Measurements from ENCODE around the gene PIK3R4. TPM values are rescaled to one million over a fixed set of nuclear protein-coding genes. Genes with fewer than 3 reads are reported as not detected.
A peak's percentile ranks its signal among the peaks of the same experiment; 100 is the strongest.

The PIK3R4 gene
- total RNA-seq, 1 donor: 27.7 TPM

DNA sequence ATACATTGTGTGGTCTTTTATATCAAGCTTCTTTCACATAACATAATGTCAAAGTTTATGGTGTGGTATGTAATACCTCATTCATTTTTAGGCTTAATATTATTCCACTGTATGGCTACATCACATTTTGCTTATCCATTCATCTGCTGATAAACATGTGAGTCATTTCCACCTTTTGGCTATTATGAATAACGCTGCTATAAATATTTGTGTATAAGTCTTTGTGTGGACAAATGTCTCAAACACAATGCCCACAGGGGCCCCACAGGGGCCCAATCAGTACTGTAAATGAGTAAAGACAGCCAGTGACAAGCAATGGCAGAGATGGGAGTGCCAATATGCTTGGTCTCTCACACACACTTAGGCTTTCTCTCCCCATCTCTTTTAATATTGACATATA is 54.2 kb downstream of the PIK3R4 start:
- DNase-seq (ENCODE audit: low read depth in 2 of 3, low spot score in 2 of 3): no peak

DNA sequence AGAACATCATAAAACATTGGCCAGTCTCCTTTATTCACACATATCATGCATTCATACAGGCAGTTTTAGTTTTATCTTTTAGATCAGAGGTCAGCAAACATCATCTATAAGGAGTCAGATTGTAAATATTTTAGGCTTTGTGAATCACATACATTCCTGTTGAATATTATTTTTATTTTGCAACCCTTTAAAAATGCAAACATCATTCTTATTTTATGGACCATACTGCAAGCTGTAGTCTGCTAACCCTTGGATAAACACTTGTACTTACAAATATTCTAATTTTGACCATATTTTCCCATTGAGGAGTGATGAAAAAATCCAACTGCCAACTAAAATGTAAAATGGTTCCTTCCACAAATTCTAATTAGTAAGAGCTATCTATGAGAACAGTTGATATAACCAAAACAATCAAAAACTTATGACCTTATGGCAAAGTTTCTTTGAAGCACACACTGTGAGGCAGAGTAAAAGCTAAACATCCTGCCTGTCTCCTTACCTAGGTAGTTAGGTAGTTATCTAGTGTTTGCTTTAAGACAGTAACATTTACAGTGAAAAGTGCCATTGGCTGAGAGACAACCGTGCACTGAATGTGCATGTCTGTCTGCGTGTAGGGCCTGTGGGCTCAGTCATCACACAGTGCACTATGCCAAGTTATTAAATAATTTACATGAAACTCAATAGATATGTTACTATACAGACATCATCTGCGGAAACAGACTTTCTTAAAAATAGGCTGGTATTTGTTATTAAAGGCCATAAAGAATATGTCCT is 57.7 kb downstream of the PIK3R4 start:
- no peak for DNase-seq (ENCODE audit: low read depth in 2 of 3, low spot score in 2 of 3)

DNA sequence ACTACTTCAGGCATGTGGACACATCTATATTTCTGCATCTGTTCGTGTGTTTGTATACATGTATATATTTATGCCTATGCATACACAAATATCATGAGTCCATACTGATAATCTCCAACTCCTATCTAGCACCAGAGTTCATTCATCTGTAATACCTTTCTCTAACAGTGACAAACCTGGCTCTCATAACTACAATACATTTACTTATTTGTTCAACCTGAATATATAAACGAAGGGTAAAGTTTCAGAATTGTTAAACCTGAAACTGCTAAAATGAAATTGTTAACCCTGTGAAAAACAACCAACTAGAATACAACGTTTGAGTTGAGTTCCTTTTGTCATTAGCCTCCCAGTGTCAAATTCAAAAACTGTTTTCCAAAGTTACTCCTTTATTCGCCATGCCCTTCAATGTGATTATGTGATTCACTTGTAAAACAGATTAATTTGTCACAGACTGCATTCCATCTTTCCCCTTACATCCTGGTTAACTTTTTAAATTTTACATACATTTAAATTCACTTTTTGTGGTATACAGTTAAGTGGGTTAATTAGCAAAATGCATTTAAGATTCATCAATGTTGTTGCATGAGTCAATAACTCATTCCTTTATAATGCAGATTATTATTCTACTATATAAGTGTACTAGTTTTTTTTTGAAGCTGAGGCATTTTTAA is 58.5 kb downstream of the PIK3R4 start:
- DNase-seq (ENCODE audit: low read depth in 2 of 3, low spot score in 2 of 3): no peak

DNA sequence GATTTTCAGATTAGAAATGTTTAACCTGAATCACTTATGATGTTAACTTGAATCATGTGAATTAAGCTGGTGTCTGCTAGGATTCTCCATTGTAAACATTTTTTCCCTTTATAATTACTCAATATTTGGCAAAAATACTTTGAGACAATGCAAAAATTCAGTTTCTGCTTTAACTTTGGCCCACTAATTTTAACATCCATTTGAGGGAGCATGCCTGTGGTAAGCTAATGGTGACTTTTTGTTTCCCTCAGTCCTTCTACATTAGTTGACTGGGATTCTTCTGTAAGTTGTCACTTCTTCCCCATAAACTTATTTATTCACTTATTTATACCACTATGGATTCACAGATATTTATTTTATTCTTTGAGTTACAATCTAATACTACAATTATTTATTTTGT is 59.3 kb downstream of the PIK3R4 start:
- no peak for DNase-seq (ENCODE audit: low read depth in 2 of 3, low spot score in 2 of 3)

DNA sequence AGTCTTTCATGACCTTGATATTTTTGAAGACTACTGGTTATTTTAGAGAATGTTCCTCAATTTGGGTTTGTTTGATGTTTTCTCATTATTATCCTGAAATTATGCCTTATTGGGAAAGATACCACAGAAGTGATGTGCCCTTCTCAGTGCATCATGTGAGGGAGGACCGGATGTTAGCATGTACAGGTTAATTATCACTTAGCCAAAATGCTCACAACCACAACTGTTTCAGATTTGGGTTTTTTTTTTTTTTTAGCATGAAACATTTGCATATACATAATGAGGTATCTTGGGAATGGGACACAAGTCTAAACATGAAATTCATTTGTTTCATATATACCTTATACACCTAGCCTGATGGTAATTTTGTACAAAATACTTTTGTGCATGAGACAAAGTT is 59.8 kb downstream of the PIK3R4 start:
- DNase-seq (ENCODE audit: low read depth in 2 of 3, low spot score in 2 of 3): no peak

DNA sequence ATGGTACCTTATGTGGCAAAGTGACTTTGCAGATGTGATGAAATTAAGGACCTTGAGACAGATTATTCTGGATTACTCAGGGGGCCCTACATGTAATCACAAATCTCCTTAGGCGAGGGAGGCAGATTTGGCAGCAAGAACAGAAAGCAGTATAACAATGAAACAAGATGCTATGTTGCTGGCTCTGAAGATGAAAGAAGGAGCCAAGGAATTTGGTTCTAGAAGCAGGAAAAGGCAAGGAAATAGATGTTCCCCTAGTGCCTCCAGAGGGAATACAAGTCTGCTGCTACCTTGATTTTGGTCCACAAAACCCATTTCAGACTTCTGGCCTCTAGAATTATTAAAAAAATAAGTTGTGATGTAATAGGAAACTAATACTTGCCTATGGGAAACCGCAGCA is 64.5 kb downstream of the PIK3R4 start:
- DNase-seq (ENCODE audit: low read depth in 2 of 3, low spot score in 2 of 3): no peak

DNA sequence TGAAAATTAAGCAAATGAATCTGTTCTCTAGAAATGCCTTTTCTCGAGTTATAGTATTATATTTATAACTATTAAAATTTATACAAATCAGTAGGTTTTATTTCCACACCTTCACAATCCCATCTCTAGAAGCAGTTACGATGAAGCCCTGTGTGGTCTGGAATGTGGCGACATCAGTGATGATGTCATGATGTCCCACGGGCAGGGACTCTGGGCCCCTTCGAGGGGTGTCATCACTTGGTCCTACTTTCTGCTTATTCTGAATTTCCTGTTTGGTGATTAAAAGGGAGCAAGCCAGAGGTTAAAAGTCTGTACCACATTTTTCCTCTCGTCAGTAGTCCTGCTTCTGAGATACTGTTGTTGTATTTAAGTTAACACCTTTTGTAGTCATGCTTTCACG is 67.4 kb downstream of the PIK3R4 start:
- DNase-seq (ENCODE audit: low read depth in 2 of 3, low spot score in 2 of 3): no peak

DNA sequence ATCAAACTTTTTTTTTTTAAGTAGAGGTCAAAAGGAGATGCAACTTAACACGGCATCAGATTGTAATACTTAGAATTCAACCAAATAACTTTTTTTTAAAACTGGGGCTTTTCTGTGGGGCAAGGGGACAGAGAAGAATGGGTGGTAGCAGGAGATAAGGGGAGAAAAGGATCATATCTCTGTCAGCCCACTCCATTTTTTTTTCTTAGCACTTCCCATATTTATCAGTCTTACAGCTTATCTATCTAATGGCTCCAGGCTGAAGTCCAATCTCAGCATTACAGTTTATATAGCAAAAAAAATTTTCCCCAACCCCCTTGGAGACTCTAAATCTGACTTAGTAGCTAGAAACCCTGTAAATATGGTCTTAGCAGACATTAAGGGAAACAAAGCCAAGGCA is 69.3 kb downstream of the PIK3R4 start:
- peak in 2 of 3 donors; percentile 19 to 39 for DNase-seq (ENCODE audit: low read depth in 2 of 3, low spot score in 2 of 3)

DNA sequence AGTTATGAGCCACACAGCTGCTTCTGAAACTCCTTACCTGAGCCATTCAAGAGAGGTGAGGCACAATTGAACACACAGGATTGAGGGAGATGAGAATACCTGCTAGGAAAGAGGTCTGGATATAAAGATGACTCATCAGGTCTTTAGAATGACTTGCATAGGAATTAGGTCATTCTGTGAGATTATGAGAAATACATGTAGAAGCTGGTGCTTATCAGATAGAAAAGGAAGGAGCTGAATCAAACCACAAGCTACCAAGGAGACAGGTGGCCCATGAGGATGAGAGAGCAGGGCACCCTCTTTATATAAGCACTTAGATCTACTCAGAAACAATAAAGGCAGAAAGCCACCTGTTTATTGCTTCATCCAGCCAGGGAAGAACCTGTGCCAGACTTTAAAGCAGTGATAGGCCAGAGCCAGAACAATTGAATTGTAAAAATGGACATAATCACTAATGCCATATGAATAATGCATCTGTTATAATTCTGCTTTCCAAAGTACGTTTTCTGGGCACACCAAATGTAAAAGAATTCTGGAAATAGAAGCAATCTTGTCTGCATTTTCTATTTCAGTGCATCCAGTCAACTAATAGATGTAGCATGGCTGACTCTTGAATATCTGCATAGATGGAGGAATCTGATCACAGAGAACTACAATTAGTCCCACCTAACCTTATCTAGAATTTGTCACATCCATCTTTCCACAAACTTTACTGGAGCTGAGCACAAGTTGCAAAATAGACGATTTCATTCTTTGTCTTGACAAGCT is 74.9 kb downstream of the PIK3R4 start:
- DNase-seq (ENCODE audit: low read depth in 2 of 3, low spot score in 2 of 3): peak in 1 of 3 donors; percentile 11

DNA sequence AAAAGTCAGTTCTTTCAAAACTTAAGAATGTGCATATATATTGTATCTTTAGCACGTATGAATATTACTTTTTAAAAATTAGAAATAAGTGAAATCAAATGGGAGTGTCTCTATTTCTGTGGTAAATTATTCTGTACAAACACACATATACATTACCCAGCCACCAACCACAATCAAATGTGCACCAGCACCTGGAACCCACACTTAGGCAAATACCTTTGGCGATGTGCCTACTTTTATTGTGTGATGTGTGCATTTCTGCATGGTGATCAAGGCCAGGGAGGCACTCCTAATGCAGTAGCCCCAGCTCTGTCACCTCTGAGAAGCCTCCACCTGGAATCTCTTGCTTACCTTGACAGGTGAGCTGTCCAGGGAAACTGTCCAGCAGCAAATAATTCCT is 76.9 kb downstream of the PIK3R4 start:
- DNase-seq (ENCODE audit: low read depth in 2 of 3, low spot score in 2 of 3): no peak

DNA sequence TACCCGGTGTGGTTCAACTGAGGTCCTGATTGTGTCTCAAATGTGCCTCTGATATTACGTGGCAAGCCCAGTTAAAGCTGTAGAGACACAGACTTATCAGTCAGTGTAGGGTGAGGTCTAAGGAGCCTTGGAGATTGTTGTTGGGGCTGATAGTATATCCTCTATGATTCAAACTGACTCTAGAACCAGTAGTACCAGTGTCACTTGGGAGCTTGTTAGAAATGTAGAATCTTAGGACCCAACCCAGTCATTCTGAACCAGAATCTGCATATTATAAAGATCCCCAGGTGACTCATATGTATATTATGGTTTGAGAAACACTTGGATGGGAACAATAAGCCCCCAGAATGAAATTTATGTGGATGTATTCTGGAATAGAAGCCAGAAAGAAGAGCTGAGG is 83.5 kb downstream of the PIK3R4 start:
- DNase-seq (ENCODE audit: low read depth in 2 of 3, low spot score in 2 of 3): no peak

DNA sequence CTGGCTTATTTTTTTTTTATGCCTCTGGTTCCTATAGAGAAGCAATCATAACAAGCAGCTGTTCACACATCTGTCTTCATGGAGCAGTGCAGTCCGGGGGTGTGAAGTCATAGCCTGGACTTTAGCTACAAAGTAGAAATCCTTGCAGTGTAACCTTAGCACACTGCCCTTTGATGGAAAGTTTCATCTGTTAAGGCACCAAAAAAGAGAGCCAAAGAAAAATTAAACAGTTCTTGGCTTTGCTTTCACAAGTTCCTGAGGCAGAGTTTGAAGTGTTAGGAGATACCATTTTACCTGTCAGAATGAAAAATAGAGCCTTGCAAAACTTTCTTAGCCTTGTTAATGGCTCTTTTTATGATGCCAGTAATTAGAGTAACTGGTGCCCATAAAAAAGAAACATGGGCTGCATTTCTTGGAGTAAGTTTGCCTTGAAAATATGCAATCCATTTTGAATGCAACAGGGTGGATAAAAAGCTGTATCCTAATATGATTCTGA is 84.1 kb downstream of the PIK3R4 start:
- no peak for DNase-seq (ENCODE audit: low read depth in 2 of 3, low spot score in 2 of 3)

DNA sequence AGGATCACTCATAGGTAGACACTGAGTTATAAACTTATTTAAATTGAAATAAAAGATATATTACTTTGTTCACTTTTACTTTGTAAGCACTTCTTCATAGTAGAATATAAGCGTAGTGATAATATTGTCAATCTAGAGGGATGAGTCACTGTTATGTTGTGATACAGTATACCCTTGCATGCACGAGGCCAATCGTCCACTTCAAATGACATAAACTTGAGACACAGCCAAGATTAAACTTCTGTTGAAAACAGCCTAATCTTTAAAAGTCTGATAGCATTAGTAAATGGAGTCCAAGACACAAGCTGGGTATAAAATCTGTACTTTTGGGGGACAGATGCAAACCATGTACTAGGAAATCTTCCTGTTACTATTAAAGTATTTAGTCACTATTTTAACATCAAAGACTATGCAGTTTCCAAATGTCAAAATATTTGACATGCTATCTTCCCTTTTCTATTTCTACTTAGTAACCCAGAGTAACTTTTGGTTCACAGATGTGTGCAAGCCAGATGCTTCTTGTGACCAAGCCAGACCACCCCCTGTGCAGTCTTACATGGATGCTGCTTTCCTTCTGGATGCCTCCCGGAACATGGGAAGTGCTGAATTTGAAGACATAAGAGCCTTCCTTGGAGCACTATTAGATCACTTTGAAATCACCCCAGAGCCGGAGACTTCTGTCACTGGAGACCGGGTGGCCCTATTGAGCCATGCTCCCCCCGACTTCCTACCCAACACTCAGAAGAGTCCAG is 85.3 kb downstream of the PIK3R4 start:
- no peak for DNase-seq (ENCODE audit: low read depth in 2 of 3, low spot score in 2 of 3)

DNA sequence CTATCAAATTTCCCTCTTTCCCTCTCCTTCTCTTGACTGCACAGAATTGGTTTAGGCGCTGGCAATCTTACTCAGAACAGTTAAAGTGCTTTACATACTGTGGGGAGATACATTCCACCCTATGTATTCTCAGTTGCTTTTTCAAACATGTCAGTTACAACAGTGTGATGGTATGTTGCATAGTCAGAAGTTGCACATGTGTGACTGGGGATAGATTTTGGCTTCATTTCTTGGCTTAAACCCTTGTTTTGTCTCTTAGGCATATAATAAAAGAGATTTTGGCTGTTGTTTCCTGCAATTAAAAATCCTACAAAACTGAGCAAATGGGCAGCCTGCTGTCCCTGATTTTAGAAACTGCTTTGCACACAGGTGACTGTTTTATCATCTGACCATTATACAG is 86.7 kb downstream of the PIK3R4 start:
- no peak for DNase-seq (ENCODE audit: low read depth in 2 of 3, low spot score in 2 of 3)

DNA sequence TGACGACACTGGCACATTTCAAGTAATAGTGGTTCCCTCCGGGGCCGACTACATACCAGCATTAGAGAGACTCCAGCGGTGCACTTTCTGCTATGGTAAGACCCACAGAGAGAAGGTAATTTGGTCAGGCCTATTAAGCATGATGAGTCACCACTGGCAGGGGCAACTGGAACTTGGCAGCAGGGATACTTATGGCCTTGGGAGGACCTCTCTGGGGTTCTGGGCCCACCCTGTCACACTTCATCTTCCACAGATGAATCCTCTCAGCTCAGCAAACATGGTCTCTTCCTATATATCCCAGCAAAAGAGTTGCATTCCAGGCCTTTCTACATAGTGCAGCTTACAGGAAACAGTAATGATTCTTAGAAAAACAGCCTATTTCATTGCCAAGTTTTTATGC is 88.0 kb downstream of the PIK3R4 start:
- no peak for DNase-seq (ENCODE audit: low read depth in 2 of 3, low spot score in 2 of 3)

DNA sequence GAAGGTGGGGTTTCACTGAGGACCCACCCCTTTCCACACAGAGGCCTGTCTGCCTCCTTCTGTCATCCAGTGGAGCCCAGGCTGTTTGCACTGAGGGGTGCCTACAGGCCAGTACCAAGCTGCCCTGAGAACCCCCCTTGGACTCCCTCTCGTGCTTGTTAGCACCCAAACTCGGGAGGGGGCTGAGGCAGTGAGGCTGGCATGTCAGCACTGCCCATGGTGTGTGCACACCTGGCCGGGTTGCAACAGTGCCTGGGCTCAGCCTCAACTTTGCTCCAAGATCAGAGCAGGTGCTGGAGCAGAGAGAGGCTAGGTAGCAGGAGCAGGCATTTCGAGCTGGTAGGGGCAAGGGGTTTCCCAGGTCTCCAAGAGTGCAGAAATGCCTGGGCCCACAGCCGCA is 90.0 kb downstream of the PIK3R4 start:
- no peak for DNase-seq (ENCODE audit: low read depth in 2 of 3, low spot score in 2 of 3)

DNA sequence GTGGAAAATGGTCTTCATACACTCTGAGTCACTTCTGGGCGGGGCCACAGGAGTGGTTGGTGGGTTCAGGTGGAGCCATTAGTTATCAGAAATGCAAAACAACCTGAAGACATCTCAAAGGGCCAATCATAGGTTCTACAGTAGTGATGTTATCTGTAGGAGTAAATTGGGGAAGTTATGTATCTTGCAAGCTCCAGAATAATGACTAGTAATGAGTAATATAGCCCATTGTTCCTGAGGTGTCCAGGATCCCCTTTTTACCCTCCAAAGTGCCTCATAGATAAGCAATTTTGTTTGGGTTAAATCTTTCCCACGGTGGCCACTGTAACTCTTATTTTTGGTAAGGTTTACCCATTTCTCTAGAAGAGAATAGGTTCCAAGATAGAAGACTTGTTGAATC is 91.7 kb downstream of the PIK3R4 start:
- DNase-seq (ENCODE audit: low read depth in 2 of 3, low spot score in 2 of 3): no peak

DNA sequence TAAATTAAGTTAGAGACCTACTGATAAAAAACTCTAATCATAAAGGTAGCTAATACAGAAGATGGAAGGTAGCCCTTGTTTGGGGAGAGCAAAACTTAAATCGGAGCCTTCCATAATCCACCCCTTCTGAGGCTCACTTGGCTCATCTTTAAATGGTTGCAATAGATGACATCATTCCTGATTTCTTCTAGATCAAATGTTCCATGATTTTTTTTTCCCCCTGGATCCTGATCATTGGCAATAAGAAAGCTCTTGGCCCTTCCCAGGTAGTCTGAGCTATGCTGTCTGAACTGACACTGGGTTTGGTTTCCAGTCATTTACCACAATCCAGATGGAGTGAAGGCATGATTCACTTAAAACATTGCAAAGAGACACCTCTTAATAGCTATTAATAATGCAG is 92.5 kb downstream of the PIK3R4 start:
- no peak for DNase-seq (ENCODE audit: low read depth in 2 of 3, low spot score in 2 of 3)

DNA sequence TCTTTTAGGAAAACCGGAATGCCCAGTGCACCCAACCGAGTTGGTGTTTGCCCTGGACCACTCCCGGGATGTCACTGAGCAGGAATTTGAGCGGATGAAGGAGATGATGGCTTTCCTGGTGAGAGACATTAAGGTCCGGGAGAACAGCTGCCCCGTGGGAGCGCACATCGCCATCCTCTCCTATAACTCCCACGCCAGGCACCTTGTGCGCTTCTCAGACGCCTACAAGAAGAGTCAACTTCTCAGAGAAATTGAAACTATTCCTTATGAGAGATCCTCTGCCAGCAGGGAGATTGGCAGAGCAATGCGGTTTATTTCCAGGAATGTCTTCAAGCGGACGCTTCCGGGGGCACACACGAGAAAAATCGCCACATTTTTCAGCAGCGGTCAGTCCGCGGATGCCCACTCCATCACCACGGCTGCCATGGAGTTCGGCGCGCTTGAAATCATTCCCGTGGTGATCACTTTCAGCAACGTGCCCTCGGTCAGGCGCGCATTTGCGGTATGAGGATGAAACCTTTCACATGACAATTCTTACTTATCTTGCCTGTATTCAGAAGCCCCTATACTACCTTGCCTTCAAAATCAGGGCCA is 97.5 kb downstream of the PIK3R4 start:
- DNase-seq (ENCODE audit: low read depth in 2 of 3, low spot score in 2 of 3): no peak

DNA sequence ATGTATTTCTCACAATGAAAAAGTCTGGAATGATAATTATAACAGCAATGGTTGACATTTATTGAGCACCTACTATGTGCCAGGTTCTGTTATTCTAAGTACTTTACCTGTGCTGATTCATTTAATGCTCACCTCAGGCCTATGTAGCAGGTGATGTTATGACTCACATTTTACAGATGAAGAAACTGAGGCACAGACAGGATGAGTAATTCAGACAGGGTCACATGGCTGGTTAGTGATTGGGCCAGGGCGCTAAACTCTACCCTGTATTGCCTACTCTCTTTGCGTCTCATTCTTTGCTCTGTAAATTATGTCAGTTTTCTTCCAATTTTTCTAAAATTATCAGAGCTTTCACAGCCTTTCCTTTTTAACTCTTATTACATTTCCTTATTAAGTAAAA is 98.3 kb downstream of the PIK3R4 start:
- DNase-seq (ENCODE audit: low read depth in 2 of 3, low spot score in 2 of 3): no peak

DNA sequence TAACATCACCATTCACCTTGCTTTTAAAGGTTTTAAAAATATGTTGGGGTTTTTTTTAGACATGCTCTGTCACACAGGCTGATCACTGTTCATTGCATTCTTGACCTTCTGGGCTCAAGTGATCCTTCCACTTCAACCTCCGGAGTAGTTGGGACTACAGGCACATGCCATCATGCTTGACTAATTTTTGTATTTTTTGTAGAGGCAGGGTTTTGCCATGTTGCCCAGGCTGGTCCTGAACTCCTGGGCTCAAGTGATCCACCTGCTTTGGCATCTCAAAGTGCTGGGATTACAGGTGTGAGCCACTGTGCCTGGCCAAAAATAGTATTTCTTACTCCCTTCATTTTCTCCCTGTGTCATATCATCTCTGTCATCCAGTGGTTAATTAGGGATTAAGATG is 101.4 kb downstream of the PIK3R4 start:
- no peak for DNase-seq (ENCODE audit: low read depth in 2 of 3, low spot score in 2 of 3)

Data from hematopoietic multipotent progenitor cell (in vitro differentiated cells).